HL-60/S4 treated with retinoic acid at 250 ng/mL for 4 days and 3 days (cell line): Measurements from ENCODE around the gene SPC24.
"Not testable (repeated sequence)": the region's sequence is repeated elsewhere in the genome, so short reads cannot be mapped to it uniquely, and the experiment has no call there.

Source experiments
- in situ Hi-C: fragments of 300-500 bp; cut with MboI; formaldehyde crosslinking; loops from 2 replicates; pipeline ENCODE4 v1.7.0; 2022; ENCODE audit warnings: low sequenced_read_pairs

SPC24 gene

DNA sequence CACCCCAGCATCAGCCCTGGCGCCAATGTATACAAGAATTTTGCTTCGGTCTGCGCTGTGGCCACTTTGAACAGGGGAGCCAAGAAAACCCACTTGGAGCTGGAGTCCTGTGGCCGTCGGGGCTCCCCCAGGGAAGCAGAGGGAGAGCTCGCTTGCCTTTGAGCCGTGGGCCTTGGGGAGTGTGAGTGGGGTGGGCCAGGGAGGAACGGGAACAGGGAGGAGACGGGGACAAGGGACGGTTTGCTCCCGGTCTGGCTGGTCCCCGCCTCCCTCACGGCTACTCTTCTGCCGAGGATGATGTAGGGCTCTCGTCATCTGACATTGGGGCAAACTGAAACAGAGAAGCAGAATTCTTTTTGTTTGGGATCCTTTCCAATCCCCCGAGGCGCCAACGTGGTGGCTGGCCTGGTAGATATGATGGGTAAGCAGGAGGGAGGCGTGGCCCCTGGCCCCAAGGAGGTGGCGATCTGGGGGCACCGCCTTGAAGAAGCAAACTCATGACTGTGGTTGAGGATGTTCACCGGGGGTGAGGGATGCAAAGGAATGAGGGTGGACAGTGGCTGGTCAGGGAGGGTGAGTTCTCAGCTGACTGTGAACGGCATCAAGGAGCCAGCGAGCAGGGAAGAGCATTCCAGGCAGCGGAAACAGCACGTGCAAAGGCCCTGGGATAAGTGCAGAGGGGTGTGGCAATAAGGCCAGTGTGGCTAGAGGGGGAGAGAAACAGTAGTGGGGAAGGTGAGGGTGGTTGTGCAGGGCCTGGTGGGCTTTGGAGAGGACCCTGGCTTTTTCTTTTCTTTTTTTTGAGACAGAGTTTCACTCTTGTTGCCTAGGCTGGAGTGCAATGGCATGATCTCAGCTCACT, 10.9 kb upstream of the SPC24 start:
- in situ Hi-C loops = no loop called here

DNA sequence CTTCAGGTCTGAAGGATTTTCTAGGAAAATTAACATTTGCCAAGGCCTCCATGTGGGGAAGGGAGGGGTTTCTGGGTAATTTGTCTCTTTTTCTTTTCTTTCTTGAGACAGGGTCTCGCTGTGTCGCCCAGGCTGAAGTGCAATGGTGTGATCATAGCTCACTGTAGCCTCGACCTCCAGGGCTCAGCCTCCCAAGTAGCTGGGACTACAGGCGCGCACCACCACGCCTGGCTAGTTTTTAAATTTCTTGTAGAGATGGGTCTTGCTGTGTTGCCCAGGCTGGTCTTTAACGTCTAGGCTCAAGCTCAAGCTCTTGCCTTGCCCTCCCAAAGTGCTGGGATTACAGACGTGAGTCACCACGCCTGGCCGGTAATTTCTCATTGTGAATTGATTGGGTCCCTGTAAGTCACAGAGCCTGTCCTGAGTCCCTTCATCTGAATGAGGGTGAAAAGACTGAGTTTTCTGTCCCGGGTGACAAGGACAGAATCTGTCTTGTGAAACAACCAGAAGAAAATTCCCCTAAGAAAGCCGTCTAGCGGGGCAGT, 10.0 kb upstream of the SPC24 start:
- in situ Hi-C loops = no loop called here

DNA sequence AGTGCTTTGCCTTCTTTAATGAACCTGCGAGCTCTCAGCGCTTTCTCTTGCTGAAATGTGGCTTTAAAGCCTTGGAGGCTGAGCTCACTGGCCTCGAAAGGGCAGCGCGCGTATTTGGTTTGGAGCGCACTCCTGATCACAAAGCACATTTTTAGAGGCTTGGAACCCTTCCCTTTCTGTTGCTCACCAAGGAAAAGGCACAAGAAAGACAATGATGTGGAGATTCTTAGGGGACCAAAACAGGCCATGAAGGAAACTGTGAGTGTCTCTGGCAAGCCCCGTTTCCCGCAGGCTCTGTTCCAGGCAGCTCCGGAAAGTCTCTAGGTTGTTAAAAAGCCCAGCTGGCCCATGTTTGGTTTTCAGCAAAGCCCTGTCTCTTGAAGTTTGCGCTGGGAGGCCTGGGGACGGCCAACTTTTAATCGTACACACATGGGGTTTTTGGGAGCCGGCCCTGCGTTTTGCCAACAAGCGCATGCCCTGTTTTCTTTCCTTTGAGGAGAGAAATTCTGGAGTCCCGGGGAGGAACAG, 9.4 kb upstream of the SPC24 start:
- in situ Hi-C loops = no loop called here

DNA sequence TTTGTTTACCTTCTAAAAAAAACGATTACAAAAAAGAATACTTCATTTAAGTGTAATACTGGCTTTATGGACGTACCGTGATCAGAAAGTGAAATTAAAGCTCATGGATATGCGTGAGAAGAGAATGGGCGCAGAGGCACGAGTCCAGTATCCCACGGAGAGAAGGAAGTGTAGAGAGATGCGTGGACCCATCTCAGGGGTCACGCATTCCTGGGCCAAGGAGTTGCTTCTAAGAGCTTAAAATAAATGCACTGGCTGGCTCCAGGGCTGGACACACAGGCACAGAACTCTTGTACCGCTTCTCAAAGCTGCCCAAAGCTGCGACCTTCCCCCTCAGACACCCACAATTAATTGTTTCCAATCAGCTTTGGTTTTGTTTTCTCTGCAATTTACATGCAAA, 8.7 kb upstream of the SPC24 start:
- in situ Hi-C loops = no loop called here

DNA sequence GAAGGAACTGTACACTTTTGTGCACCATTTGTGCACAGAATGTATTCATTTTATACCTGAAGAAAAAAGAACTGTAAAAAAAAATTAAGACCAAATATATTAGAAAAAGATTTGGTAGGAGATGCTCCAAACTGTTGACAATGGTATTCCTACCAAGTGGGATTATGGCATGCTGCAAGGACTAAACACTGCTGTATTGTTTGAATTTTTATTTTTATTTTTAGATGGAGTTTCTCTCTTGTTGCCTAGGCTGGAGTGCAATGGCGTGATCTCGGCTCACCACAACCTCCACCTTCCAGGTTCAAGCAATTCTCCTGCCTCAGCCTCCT, 4.8 kb upstream of the SPC24 start:
- in situ Hi-C loops = not testable (repeated sequence)

DNA sequence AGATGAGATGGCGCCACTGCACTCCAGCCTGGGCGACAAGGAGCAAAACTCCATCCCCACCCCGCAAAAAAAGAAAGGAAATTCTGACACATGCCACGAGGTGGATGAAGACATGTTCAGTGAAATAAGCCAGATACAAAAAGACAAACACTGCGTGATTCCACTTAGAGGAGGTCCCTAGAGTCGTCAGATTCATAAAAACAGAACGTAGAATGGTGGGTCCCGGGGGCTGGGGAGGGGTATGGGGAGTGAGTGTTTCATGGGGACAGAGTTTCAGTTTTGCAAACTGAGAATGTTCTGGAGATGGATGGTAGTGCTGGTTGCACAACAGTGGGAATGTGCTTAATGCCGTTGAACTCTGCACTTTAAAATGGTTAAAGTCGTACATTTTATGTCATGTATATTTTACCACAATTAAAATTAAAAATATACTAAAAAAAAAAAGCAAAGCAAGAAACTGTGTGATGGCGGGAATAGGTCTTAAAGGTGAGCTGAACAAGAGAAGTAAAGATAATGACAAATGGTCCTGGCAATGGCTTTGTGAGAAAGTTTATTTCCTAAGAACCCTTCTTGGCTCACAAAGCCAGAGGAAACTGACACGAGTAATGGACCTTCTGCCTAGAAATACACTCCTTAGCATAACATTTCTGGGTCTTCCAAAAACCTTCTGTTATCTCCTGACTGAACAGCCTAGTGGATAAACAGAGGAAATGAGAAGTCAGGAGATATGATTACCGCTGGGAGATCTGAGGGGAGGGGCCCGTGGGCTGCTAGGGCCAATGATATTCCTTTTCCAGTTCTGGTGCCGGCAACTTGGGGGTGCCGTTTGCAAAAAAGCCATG, 4.2 kb upstream of the SPC24 start:
- in situ Hi-C loops = no loop called here

DNA sequence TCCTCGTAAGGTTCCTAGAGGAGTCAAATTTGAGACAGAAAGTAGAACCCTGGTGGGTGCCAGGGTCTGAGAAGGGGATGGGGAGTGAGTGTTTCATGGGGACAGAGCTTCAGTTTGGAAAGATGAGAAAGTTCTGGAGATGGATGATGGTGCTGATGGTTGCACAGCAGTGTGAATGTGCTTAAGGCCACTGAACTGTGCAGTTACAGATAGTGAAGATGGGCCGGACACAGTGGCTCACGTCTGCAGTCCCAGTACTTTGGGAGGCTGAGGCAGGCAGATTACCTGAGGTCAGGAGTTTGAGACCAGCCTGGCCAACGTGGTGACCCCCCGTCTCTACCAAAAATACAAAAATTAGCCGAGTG, 917 bp downstream of the SPC24 start:
- in situ Hi-C loops = no loop called here

DNA sequence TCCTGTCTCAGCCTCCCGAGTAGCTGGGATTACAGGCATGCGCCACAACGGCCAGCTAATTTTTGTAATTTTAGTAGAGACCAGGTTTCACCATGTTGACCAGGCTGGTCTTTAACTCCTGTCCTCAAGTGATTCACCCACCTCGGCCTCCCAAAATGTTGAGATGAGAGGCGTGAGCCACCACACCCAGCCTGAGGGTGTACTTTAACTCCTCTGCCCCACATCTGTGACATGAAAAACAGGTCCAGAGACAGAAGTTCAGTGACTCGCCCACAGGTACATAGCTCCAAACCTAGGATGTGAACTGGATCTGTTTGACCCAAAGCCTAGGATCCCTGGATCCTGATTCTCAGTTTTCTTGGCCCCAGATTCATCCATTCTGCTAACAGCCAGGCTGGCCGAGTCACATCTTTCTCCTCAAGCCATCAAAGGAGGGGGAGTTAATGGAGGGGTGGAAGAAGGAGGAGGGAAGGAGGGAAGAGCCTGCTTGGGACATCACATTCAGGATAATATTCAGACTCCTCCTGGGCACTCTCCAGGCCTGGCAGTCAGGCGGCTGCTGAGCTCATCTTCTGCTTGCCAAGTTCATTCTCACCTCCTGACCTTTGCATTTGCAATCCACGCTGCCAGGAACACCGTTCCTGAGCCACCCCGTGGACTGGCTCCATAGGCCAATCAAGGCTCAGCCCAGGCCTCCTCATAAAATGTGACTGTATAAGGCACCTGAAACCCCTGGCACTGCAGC, 3.1 kb downstream of the SPC24 start:
- in situ Hi-C loops = no loop called here

DNA sequence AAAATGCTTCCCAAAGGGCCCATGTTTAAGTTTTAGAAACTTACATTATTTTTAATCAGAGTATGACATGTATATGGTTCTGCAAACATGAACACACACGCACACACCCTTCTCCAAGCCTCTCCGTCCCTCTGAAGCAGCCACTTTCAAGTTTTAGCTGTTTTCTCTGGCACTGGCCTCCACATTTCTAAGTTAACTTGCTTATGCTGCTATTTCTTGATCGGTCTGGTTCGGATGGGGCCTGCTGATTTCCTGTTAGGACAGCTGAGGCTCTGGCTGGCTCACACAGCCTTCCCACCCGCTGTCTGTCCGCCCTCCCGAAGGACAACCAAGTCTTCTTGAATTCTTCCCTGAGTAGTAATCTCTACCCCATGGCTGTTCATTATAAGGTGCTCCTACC, 4.4 kb downstream of the SPC24 start:
- in situ Hi-C loops = no loop called here

DNA sequence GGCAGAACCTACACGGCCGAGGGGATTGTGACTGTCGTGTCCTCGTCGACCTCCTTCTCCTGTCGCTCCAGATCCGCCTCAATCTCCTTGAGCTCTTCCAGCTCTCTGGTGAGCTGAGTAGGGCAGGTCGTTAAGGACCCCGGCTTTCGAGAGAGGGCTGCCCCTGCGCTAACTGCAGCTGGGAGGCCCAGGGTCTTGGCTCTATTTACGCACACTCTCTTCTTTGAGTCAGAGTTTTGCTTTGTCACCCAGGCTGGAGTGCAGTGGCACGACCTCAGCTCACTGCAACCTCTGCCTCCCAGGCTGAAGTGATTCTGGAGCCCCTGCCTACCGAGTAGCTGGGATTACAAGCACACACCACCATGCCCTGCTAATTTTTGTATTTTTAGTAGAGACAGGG, 7.6 kb downstream of the SPC24 start:
- in situ Hi-C loops = no loop called here

DNA sequence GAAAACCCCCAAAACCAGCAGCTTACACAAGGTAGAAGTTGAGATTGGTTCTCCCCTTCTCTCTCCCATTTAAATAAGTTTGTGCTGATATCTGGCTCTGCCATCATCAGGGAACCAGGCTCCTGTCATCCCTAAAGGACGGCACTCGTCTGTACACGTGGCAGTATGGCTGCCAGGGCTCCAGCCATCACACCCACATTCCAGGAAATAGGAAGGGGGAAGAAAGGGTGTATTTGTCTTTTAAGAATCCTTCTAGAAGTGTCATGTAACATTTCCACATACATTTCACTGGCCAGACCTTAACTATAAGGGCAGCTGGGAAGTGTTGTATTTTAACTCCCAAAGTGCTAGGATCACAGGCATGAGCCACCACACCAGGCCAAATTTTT, 10.1 kb downstream of the SPC24 start:
- in situ Hi-C loops = no loop called here

DNA sequence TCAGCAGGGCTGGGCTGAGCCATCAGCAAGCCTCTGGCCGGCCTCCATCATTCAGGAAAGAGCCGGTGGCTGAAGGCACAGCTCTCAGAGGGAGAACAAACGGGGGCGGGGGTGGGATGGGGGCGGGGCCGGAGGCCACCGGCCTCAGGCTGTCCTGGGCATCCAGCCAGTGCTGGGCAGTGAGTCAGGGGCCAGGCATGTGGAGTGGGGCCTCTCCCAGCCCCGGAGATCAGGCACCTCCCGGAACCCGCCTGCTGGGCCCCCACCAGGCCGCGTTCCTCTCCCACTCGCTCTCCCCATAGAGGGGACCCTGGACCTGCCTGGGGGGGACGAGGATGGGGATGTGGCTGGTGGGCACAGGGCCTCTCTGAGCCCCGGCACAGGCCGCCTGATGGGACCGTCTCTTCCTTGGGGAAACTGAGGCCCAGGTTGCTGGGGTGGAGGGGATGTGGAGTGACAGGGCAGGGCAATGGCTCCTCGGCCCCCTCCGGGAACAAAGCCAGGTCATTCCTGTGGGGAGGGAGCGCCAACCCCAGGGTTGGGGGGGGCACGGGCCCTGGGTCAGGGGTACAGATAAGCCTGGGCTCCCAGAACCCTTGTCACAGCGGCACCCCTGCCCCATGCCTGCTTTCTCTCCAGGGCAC, 12.9 kb downstream of the SPC24 start:
- in situ Hi-C loops = no loop called here

DNA sequence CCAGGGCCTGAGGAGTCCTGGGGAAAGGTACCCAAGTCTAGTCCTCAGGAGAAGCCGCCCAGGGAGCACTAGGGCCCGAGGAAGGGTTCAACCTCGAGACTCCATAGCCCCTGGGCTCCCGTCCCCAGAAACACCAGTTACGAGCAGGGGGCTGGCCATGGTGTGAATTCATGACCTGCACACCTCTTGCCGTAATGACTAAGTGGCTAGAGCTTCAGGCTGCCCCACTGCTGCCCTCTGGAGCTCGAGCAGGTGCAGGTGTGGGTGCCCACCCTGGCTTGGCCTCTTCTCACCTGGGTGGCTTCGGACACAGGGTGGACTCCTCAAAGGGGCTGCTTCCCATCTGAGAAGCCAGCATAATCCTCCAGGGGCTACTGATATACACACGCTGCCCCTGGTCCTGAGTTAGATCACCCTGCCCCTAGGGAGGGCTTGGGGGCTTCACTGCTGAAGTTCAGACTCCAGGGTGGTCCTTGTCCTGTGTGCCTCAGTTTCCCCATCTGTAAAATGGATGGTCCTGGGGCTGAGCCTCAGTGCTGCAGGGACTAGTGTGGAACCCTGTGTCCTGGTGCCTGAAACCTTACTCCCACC, 13.6 kb downstream of the SPC24 start:
- in situ Hi-C loops = no loop called here

DNA sequence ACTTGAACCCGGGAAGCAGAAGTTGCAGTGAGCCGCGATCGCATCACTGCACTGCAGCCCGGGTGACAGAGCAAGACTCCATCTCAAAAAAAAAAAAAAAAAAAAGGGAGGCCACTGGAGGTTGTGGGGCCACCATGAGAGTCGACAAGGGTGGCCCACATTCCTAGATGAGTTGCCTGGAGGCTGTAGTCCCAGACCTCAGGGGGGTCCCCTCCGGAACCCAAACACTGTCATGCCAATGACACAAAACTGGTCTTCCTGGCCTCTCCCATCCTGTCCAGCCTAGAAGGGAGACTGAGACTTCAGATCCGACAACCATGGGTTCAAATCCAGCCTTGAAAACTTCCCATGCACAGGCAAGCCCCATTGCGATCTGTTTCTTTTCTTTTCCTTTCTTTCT, 14.7 kb downstream of the SPC24 start:
- in situ Hi-C loops = no loop called here

DNA sequence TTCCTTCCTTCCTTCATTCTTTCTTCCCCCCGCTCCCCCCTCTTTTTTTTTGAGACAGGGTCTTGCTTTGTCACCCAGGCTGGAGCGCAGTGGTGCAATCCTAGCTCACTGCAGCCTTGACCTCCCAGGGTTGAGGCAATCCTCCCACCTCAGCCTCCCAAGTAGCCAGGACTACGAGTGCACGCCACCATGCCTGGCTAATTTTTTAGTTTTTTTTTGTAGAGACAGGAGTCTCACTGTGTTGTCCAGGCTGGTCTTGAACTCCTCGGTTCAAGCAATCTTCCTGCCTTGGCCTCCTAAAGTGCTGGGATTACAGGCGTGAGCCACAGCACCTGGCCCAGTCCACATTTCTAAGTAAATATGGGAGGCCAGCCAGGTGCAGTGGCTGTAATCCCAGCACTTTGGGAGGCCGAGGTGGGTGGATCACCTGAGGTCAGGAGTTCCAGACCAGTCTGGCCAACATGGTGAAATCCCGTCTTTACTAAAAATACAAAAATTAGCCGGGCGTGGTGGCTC, 15.5 kb downstream of the SPC24 start:
- in situ Hi-C loops = not testable (repeated sequence)

DNA sequence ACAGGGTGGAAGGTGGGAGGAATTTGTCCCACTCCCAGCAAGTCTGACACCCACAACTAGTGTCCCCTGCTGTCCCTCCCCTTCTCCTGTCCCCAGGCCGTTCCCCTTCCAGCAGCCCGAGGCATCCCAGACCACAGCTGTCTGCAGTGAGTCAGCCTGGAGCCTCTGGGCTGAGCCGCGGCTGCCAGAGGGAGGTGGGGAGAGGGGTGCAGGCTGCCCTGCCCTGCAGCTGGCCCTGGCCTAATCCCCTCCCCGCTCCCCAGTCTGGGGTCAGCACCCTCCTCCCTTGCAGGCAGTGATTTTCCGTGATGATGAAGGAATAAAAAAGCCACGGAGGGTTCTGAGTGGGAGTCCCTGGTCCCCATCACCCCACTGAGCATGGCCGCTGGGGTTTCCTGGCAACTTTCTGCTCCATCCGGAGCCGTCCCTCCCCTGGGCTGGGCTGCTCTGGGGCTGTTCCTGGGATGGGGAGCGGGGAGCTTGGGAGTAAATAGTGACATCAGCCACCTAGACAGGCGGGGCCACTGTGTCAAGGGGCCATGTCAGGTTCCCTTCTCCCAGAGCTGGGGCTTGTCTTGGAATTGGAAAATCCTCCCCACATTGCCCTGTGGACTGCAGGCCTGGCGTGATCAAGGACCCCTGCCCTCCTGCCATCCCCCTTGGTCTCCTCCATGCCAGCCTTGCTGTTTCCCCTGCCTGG, 16.8 kb downstream of the SPC24 start:
- in situ Hi-C loops = no loop called here

DNA sequence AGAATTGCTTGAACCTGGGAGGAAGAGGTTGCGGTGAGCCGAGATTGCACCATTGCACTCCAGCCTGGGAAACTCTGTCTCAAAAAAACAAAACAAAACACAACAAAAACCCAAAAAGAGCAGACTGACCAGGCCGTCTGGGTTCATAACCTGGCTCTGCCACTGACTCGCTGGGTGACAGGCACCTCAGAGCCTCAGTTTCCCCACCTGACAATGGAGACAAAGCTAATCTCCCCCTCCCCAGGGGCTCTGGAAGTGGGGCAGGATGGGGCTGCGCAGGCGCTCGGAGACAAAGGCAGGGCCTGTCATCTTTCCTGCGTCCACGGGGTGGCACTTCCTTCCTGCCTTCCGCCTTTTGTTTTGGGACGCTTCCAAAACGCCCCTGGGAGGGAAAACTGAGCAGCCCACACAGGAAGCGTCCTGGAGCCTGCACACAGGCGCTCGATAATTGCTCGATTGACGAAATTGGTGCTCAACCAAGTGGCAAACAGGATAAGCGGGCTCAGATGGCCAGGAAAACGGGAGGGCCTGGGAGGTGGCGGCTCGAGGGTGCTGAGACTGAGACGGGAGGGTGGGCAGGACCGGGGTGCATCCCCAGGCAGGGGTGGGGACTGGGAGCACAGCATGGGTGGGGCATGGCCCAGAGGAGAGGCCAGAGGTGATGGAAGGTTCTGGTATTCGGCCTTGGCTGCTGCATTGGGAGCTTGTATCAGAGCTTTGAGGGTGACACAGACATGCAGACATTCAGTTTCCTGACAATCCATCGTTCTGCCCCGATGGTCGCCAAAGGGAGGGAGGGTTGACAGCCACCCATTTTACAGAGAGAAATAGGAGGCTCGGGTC, 17.8 kb downstream of the SPC24 start:
- in situ Hi-C loops = no loop called here

DNA sequence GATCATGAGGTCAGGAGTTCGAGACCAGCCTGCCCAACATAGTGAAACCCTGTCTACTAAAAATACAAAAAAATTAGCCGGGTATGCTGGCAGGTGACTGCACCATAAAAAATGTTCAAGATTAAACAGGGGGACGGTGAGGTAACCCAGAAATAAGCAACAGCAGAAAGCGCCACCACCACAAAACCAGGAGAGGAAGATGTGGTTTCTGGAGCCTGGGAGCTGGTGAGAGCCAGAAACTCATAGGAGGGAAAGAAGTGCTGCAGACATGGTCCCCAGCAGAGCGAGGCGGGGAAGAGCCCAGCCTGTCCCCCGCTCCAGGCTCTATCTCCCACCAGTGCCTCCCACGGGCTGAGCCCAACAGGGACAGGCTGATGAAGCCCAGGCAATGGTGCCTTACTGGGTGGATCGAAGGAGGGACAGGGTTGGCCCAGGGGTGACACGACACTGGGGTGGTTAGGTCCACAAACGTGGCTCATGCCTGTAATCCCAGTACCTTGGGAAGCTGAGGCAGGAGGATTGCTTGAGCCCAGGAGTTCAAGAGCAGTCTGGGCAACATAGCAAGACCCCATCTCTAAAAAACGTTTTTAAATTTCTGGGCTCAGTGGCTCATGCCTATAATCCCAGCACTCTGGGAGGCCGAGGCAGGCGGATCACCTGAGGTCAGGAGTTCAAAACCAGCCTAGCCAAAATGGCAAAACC, 19.0 kb downstream of the SPC24 start:
- in situ Hi-C loops = no loop called here
